GM21390 (cell line): ENCODE data around the gene CTNNA3.

Experiments
- ATAC-seq: cut with Tn5 transposase; IDR thresholded peaks from one replicate; pipeline ENCODE4 v1.9.1; 2021; ENCODE audit not compliant: unreplicated experiment

The CTNNA3 gene

DNA sequence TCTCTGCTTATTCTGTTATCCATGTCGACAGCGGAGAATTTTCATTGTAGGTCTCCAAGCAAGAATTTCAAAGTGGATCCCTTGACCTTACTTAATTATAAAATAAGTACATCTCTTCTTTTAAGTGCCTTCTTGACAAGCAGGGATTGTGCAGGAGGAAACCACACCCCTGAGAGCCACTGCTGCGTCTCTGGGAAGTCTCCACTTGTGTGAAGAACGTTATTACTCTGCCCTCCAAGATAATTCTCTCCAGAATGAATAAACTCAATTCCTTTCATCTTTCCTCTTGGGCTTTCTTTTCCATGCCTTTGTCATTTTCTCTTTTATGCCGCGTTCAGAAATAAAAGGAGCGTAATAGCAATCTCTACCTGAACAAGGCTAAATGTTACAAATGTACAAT is 1801.0 kb downstream of the CTNNA3 start:
- no peak for ATAC-seq

DNA sequence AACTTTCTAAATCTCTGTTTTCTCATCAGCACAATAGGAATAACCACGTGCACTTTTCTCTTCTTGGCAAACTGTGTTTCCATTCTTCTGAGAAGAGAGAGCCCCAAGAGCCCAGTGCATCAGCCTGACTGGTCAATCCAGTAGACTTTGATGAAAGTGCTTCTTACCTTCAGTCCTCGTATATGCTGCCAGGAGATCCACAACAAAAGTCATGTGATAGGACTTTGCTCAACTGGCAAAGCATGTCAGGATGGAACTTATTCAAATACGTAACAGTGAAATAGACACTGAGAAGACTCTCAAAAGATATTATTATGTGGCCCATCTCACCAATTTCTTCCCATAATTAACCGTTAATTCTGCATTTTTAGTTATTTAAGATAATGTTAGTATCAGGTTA is 1801.6 kb downstream of the CTNNA3 start:
- no peak for ATAC-seq

DNA sequence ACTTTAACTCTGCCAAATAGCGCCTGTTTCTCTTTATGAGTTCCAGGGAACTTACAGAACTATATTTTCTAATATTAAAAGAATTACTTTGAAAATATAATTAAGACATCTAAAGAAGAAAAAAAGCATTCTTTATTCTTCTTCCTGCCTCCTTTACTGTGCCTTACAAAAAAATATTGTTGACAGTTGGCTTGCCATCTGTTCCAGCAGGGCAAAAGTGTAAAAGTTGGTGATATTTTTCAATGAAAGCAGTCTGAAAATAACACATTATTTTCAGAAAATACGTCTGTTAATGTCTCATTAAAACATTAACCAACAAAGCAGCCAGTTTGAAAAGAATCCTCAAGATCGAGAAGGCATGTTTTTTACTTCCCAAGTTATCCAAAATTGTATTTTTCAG is 1802.3 kb downstream of the CTNNA3 start:
- no peak for ATAC-seq

DNA sequence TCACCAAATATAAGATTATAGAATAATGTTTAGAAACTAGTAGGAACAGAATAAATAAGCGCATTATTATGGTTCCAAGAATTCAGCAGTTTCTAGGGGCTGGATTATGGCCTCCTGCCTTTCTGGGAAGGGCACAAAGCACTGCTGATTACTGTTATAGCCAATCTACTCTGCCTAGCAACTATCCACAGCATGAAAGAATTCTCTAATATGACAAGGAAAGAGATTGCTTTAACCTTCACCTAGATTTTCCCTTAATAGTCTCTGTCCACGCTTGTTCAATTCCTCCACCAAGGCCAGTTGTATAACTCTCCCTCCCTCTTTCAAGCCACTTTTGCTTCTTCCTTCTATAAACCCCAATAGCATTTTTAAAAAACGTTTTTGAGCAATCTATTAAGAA is 1803.7 kb downstream of the CTNNA3 start:
- ATAC-seq: no peak

DNA sequence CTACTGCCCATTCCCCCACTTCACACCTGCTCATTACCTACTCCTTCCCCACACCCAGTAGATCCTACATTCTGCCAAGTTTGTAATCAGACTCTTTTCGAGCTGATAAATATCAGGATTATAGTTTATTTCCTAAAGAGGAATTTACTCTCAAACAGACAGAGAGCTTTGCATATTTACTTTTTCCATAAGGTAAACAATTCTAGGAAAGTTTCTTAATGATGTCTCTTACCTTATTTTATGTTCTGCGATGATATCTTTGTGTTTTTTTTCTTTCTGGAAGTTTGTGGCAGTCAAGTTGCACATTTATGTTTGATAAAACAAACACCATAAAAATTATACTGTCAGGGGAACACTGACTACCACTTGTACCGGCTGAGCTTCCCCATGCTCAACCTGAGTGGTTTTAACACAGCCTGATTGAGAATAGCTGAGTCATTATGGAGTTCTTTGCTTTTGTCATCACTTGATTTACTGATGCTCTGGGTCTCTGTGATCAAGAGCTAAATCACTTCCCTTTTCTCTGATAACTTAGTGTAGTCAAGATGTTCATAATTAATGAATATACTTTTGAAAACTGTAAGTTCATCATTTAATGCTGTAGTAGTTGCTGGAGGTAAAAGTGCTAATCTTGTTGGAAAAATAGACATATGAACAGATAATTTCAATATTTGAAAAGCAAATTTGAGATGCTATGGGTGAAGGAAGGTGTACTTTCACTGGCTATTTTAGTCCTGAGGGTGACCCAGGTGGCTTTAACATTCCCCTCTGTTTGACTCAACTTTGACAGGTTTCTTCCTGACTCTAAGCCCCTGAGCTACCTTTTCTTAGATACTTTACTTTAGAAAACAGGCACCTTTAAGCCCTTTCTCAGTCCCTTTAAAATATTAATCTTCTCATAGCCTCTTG is 1804.7 kb downstream of the CTNNA3 start:
- peak; percentile 77 for ATAC-seq

DNA sequence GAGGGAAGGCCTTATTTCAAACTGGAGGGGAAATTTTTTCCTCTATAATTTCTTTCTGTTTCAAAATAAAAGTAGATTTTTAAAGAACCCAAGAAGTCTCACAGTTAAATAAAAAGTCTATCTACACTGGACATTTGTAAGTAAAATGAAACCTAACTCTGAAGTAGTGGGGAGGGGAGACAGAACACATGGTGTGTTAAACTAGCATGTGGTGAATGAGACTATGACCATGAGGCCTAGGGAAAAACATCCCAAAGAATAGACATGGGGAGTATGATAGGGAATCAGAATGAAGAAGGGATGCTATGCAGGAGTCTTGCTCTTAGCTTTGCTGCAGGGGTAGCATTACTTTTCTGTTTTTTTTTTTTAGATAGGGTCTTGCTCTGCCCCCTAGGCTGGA is 1831.5 kb downstream of the CTNNA3 start:
- ATAC-seq: no peak

DNA sequence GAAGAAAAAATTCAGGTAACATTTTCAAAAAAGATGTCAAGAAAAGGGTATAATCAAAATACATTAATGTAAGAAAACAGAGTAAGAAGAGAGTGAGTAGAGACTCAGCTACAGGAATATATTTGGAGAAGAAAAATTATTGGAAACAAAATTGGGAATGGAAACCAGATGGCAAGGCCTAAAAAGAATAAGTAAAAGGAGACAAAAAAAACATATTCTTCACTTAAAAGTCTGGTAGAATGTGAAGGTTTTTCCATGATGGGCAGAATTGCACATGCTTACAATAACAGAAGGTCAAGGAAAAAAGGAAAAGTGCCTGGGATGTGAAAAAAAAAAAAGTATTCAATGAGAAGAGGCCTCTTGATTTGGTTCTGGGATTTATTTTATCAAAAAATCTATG is 1832.0 kb downstream of the CTNNA3 start:
- ATAC-seq: no peak
